ENCODE results near the gene FNDC3B.

The FNDC3B gene

DNA sequence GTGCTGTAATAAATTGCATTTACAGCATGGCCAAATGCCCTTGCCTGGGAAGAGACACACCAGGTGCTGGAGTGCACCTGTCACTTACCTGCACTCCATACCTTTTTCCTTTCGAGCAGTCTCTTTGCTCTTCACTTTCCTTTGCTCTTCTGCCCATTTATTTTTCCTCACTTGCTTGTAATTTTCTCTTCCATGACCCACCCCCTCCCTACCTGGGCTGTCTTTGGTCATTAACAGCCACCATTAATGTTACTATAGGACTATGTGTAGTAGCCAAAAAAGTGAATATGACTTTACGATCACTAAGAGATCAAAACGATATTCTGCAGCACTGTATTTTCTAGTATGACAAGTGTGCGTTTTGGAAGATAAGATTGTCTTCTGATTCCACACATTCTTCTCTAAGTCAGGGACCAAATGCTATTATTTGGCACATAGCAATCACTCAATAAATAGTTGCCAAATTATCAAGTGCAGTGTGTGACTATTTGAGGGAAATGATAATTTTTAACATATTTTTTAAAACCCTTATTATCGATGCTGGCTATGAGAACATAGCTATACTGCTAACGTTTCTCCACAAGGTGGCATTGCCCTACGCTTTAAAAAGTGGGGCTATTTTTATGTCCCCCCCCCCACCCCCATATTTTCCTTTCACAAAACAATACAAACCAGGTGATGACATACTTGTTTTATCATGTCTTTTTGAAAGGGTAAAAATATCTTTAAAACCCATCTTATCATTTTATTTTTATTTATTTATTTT, 294.5 kb downstream of the FNDC3B start:
- no peak for DNase-seq (ENCODE audit: low spot score)

DNA sequence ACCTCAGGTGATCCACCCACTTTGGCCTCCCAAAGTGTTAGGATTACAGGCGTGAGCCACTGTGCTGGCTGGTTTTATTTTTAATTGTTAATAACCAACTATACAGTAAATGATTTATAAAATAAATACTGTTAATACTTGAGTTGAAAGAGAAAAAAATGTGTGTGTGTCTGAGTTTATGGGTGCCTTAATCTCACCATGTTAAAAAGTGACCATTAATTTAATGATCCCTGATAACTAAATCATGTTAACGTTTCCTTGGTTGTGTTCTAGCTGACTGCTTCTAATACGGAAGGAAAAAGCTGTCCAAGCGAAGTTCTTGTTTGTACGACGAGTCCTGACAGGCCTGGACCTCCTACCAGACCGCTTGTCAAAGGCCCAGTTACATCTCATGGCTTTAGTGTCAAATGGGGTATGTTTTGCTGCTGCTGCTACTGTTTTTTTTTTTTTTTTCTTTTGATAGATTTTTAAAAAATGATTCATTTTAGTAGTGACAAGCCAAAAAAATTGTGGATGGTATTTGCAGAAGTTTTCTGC, 295.4 kb downstream of the FNDC3B start:
- no peak for DNase-seq (ENCODE audit: low spot score)

DNA sequence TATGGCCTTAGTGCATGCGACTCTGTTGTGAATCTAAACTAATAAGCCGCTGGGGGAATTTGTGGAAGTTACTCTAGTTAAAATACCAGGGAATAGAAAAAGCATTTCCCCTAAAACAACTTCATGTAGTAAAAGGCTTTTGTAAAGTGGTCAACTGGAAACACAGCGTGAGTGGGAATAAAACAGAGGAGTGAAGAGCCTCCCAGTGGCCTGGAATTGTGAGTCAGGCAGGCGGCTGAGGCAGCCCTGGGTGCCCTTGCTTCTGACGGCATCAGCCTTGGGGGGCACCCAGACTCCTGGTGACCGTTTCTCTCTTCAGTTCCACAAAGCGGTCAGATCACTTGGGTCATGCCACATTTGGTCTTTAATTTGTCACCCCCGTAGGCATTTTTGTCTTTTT, 300.5 kb downstream of the FNDC3B start:
- DNase-seq (ENCODE audit: low spot score): no peak

DNA sequence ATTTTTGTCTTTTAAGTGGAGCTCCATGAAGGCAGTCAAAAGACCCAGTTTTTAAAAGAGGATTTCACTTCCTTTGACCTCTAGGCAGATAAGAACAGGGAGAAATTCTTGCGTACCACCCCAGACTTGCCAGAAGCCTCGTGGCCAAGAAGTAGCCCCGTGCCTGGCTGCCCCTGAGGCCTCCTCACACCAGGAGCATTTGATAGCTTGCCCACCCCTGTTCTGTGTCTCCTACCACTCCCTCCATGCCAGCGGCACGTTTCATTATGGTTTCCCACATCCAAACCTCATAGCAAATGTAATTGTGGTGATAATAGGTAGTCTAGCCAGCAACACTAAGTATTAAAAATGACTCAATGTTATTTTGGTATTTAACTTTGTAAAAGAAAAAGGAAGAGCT, 301.2 kb downstream of the FNDC3B start:
- DNase-seq (ENCODE audit: low spot score): no peak

DNA sequence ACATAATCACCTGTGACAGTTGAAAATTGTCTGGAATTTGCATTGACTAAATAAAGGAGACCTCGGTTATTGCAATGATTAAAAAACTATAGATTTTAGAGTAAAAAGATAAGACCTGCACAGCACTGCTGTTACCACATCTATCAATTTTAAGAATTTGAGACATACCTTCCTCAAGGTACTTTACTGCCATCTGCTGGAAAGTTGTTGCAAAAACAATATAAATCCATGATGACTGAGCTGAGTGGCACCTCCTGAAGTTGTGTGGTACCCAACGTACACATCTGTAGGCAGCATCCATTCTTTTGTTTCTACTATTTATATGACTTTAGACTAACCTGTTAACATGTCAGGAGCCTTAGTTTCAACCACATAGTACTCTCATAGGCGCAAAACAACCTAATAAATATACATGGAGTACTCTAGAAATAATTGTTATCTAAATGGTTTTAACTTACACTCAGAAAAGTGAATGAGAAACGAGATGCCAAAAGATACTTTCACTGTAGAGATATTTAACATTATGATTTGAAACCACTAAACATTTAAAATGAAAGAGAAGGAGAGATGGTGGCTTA, 302.2 kb downstream of the FNDC3B start:
- DNase-seq (ENCODE audit: low spot score): peak; percentile 66

DNA sequence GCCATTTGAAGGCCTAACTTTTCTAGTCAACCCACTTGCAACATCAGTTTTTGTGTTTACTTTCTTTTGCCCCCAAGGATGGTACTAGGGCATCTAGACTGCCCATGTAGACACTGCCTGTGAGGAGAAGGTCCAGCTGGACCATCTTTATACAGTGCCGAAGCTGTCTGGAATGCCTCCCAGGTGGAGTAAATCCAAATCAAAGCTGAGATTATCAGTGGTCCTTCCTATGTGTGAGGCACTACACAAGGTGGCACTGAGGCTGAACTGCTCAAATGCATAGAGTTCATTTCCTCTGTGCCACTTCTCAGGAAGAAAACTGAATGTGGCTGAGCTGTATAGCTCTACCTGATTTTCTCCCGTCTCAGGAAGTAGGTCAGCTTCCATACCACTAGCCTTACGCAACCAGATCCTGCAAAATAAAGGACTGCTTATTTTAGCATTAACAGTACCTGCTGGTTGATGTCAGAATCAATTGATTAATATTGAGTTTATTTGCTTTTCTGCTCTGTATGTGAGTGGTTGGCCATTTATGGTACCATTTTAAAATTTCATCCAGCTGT, 302.8 kb downstream of the FNDC3B start:
- DNase-seq (ENCODE audit: low spot score): no peak

DNA sequence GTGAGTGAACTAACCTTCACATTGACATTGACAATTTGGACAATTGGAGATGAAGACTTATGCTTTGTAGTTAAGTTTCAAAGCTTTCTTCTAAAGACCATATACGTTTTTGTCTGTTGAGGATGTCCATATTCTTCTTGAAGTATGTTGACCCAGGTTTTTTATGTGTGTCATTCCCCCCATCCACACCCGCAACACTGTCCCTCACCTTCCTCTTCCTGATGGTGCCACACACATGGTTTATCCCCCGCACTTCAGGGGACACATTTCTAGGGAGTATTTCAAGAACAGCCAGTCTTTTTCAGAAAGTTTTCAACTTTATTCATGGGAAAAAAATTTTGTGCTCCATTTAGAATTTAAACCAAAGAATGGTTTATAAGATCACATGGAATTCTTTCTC, 303.7 kb downstream of the FNDC3B start:
- no peak for DNase-seq (ENCODE audit: low spot score)

DNA sequence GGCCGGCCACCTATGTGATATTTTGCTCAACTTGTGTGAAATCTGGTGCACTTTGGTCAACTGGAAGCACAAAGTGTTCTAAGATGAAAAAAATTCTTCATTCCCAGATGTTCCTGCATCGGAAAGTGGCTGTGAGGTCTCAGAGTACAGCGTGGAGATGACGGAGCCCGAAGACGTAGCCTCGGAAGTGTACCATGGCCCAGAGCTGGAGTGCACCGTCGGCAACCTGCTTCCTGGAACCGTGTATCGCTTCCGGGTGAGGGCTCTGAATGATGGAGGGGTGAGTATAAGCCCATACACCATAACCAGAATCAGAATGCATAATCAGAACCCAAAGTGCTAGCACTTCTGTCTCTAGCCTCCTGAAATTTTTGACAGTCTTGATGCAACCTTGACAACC, 304.6 kb downstream of the FNDC3B start:
- no peak for DNase-seq (ENCODE audit: low spot score)

DNA sequence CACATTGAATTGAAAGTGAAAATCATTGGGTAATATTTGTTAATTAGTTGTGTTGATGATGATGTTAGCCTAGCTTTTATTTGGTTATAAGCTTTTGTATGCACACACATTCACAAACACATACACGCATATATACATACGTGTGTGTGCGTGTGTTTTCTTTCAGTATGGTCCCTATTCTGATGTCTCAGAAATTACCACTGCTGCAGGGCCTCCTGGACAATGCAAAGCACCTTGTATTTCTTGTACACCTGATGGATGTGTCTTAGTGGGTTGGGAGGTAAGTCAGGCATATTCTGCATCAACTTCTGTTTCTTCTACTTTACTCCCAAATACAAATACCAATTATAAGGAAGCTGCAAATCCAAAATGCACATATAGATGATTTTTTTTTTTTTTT, 306.8 kb downstream of the FNDC3B start:
- DNase-seq (ENCODE audit: low spot score): no peak

DNA sequence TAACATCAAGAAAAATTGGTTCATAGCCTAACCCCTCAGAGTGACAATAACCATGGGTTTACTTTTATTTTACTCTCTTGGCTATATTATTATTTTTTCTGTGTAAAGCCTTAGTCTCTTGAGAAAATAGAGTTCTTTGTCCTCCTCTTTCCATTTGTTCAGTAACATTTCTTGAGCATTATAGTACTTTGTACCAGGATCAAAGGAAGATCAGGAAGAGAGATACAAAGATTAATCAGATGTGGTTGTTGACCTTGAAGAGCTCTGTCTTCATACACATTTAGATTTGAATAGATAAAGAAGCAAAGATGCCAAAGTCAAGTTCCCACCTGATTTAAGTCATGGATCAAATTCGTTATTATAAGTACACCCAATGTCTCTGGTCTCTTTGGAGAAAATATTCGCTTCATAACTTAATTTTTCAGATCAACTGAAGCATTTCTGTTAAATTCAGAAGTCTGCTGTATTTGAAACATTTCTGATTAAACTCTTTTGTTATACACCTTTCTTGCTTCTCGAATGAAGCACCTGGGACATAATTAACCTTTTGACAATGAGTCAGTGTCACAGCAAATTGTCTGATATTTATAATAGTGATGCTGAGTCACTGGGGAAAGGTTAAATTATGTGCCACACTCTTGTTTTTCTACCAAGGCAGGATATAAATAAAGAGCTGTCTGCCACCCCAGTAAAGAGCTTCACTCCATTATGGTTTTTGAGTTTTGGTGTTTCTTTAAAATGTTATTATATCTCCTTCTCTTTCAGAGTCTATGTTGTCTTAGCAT, 308.7 kb downstream of the FNDC3B start:
- DNase-seq (ENCODE audit: low spot score): no peak

DNA sequence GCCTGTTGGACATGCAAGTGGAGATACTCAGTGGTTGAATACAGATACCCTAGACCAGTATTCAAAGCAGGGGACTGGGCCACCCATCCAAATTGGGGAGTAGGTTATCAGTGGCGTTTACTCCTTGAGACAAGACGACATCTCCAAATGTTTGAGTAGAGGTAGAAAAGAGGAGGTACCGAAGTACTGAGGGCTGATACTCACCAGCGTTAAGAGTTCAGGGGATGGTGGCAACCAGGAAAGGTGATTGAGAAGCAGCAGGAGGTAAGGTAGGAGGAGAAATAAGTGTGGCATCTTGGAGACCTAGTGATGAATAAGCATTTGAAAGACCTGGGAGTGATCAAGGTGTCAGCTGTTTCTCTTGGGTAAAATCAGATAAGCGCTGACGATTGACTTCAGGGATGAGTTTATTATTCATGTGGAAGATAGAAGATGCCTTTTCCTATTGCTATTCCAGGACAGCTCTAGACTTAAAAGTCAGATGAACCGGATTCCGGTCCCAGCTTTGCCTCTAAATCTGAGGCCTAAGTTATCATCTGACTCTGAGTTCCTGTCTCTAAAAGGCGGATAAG, 312.6 kb downstream of the FNDC3B start:
- DNase-seq (ENCODE audit: low spot score): no peak

DNA sequence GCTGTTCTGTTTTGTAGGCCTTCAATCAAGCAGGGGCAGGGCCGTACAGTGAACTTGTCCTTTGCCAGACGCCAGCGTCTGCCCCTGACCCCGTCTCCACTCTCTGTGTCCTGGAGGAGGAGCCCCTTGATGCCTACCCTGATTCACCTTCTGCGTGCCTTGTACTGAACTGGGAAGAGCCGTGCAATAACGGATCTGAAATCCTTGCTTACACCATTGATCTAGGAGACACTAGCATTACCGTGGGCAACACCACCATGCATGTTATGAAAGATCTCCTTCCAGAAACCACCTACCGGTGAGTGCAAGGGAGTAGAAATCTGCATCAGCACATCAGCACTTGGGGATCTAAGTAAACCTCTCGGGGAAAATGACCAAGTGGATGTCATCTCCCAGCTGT, 313.4 kb downstream of the FNDC3B start:
- no peak for DNase-seq (ENCODE audit: low spot score)

DNA sequence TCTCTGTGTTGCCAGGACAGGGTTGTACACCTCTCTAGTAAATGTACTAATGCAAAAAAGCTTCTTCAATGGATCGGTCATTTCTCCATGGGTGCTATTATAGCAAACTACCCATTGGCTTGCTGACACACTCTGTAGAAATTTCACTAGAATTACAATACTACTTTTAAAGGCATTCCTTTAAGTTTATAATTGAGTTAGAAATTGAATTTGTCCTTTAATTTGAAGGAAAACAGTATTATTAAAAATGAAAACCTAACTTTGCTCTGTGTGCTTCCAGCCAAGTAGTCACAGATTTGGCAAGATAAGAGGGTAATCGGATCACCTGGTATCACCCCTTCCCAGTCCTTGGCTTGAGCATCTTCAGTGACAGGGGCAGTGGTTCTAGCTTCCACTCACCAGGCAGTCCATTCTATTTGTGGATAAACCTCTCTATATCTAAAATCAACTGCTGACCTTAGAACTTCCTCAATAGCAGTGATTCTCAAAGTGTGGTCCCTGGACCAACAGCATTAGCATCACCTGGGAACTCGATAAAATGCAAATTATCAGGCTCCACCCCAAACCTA, 315.6 kb downstream of the FNDC3B start:
- no peak for DNase-seq (ENCODE audit: low spot score)

DNA sequence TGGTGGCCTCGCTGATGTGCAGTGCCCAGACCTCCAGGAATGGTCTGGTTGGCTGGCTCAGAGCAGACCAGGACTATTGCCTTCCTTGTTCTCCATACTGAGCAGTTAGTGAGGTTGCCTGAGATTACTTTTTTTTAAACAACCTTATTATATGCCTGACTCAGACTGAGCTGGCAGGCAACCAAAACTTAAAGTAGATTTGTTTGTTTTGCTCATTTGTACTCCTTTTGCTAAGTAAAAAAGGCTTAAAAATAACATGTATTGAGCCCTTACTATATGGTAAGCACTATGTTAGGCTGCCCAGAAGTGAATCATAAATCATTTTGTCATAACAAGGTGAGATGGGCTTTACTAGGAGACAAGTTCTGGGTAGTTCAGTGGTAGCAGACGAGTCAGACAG, 316.5 kb downstream of the FNDC3B start:
- no peak for DNase-seq (ENCODE audit: low spot score)

DNA sequence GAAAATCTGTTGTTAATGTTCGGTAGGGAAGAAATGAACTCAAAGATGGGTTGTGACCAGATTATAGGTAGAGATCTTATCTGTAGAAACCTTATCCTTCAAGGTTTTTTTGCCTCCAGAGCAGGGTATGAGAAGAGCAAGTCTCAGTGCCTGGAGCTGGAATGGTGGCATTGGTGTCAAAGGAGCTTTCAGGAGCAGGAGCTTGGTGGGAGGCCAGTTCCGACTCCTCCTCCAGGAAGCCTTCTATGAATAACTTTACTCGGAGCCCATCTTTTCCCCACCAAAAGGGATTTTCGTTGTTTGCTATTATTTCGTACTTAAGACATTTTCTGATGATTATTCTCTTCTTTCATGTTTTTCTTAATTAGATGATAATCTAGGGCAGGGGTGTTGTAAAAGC, 317.0 kb downstream of the FNDC3B start:
- DNase-seq (ENCODE audit: low spot score): no peak

DNA sequence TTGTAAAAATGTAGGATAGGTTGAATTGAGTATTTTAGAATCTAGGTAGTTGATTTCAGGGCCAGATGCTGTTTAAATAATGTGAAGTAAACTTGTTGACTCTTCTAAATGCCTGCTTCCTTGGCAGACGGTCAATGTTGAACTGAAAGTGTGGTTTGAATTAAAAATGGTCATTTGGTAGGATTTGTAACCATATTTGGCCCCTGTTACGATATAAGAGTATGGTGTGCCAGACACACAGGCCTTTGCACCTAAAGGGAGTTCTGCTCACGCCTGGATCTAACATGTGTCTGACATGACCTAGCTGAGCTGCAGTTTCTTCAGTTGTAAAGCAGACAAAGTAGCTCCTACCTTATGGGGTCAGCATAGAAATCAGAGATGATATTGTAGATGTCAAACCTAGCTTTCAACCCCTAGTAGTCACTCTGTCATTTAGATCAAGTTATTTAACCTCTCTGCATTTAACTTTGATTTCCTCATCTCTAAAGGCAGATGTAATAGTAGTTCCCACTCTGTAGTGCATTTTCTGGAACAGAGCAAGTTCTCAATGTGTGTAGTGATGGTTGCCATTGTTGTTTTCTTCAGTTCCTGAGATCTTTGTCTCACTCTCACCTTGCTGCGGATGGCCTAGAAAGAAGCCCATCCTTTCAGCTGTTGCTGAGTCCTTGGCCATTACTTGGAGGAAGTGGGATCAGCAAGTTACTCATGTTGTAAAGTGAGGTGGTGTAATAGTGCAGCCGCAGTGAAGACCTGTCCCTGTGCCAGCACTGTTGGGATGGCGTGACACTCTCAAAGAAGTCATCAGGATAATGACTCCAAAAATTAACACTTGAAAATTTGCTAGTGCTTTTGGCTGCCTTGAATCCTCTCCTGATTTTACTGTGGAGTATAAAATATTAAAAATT, 318.7 kb downstream of the FNDC3B start:
- DNase-seq (ENCODE audit: low spot score): no peak

DNA sequence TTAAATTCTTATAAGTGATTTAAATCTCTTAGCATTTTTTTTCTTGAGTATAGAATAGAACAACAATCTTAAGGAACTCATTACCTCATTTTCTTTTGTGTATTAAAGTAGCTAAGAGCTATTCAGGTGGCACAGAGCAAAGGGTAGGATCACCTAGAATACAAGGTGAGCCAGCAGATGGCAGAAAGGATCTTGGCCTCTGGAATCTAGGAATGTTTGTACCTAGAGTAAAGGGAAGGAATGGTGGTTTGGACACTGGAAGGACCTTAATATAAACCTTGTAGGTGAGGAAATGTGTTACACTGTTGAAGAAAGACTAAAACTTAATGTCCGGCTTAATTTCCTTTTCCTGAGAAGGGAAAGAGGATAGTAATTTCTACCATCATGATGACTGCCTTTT, 319.9 kb downstream of the FNDC3B start:
- no peak for DNase-seq (ENCODE audit: low spot score)

DNA sequence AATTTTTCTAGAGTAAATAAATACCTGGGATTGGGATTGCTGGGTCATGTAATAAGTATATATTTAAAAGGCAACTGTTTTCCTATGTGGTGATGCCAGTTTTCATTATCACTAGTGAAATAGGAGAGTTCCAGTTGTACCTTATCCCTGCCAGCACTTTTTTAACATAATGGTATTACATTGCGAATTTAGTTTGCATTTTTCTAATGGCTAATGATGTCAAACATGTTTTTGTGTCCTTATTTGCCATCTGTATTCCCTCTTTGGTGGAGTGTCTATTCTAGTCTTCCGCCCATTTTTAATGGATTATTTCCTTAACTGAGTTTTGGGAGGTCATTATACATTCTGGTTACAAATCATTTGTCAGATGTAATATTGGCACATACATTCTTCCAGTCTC, 320.6 kb downstream of the FNDC3B start:
- DNase-seq (ENCODE audit: low spot score): no peak

DNA sequence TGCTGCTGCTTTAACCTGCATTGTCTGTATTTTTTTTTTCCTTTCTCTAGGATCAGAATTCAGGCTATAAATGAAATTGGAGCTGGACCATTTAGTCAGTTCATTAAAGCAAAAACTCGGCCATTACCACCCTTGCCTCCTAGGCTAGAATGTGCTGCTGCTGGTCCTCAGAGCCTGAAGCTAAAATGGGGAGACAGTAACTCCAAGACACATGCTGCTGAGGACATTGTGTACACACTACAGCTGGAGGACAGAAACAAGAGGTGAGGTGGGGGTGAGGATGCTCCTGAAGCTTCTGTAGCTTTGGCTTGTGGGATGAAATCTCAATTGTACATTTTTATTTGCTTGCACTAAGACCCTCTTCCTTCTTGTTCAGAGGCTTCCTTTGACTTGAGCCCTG, 323.2 kb downstream of the FNDC3B start:
- DNase-seq (ENCODE audit: low spot score): no peak

DNA sequence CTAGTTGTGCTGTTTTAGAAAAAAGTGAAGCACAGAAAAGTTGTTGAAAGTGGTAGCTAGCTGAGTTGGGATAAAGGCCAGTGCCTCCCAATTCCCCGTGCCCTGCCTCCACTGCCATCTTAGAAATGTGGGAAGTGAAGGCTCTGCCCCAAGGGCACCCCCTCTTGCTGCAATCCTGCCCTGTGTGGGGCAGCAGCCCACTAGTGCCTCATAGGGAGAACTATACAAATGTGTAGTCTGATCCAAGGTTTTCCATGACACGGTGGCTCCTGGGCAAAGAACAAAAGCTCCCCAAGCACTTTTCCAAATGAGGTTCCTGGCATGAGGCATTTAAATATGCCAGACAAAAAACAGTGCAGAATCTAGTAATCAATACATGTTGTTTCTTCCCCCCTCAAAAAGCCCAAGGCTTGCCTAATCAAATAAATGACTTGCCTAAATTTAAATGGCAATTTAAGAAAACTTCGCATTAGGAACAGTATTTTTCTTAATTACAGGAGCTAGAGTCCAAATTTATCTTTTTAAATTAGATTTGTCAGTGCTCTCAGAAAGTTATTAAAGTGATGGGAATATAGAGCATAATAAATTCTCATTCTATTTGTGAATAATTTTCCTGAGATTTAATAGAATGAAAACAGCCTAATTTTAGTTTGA, 325.1 kb downstream of the FNDC3B start:
- DNase-seq (ENCODE audit: low spot score): no peak

Data from activated CD4-positive, alpha-beta T cell treated with anti-CD3 and anti-CD28 coated beads, Interleukin-2, Interleukin-4, amounts not matched to agents 100 ng/mL and 50 ng/mL, durations not matched to agents 16 hours and 8 hours (primary cell).